Mucosa of rectum (tissue), 2 donors: ENCODE measurements around the gene PPP2R1A.
"Not testable (repeated sequence)": the region's sequence is repeated elsewhere in the genome, so short reads cannot be mapped to it uniquely, and the experiment has no call there.

Experiments used
- H3K27ac ChIP-seq, 2 donors: one replicate each; pipeline ENCODE4 v1.7.0; 2013; ENCODE audit warnings: inconsistent platforms in 2 of 2, low read depth in 2 of 2, low read length in 2 of 2
- H3K27me3 ChIP-seq, 2 donors: one replicate each; pipeline ENCODE4 v1.7.0; 2013; ENCODE audit warnings: low read length in 2 of 2; ENCODE audit not compliant: control insufficient read depth in 2 of 2, insufficient read depth in 2 of 2
- H3K36me3 ChIP-seq, 2 donors: one replicate each; pipeline ENCODE4 v1.7.0; 2013; ENCODE audit warnings: low read length in 2 of 2; ENCODE audit not compliant: control insufficient read depth in 2 of 2, insufficient read depth in 2 of 2
- H3K4me1 ChIP-seq, 2 donors: one replicate each; pipeline ENCODE4 v1.7.0; 2013; ENCODE audit warnings: low read length in 2 of 2, mild to moderate bottlenecking in 1 of 2; ENCODE audit not compliant: control insufficient read depth in 2 of 2, insufficient read depth in 2 of 2
- H3K4me3 ChIP-seq, 2 donors: one replicate each; pipeline ENCODE4 v1.7.0; 2013; ENCODE audit warnings: low read length in 2 of 2
- H3K9ac ChIP-seq, 2 donors: one replicate each; pipeline ENCODE4 v1.7.0; 2013; ENCODE audit warnings: low read length in 2 of 2, low read depth in 1 of 2, mild to moderate bottlenecking in 1 of 2
- H3K9me3 ChIP-seq, 2 donors: one replicate each; pipeline ENCODE4 v1.7.0; 2013; ENCODE audit warnings: low read length in 2 of 2; ENCODE audit not compliant: control insufficient read depth in 2 of 2
- donor health status: healthy.
- donor health status: Normal muscosa, but diverticular disease.

PPP2R1A gene

GRCh38 chr19:52200044-52200443 lies 10.2 kb downstream of the PPP2R1A start:
- Histone ChIP-seq H3K9ac (no peak overlapping the region), H3K27me3 (no peaks in the 10 kb centered on the region), H3K36me3 (peaks cover 67 to 82% of the 10 kb centered on the region in 2 donors), H3K27ac (no peak overlapping the region), H3K4me3 (no peak overlapping the region), H3K4me1 (no peaks in the 10 kb centered on the region), H3K9me3 (no peaks in the 10 kb centered on the region)

- H3K4me3 ChIP-seq, H3K27ac ChIP-seq, H3K9me3 ChIP-seq, H3K4me1 ChIP-seq, H3K27me3 ChIP-seq, H3K9ac ChIP-seq: not testable (repeated sequence)
- peaks cover 68 to 82% of the 10 kb centered on the region in 2 donors for H3K36me3 ChIP-seq
Measured at GRCh38 chr19:52200755-52201391, 11.0 kb downstream of the PPP2R1A start.

- no peak overlapping the region for H3K4me3 ChIP-seq
- no peak overlapping the region for H3K27ac ChIP-seq
- no peaks in the 10 kb centered on the region for H3K27me3 ChIP-seq
- H3K36me3 ChIP-seq, result peaks cover 79 to 91% of the 10 kb centered on the region in 2 donors
- no peaks in the 10 kb centered on the region for H3K9me3 ChIP-seq
- no peaks in the 10 kb centered on the region for H3K4me1 ChIP-seq
- H3K9ac ChIP-seq, result no peak overlapping the region
Measured at GRCh38 chr19:52206481-52206880, 16.6 kb downstream of the PPP2R1A start.

- H3K9ac ChIP-seq, result no peak overlapping the region
- H3K4me3 ChIP-seq, result no peak overlapping the region
- no peaks in the 10 kb centered on the region for H3K27me3 ChIP-seq
- H3K9me3 ChIP-seq, result no peaks in the 10 kb centered on the region
- peaks cover 78 to 90% of the 10 kb centered on the region in 2 donors for H3K36me3 ChIP-seq
- H3K4me1 ChIP-seq, result no peaks in the 10 kb centered on the region
- no peak overlapping the region for H3K27ac ChIP-seq
Measured at GRCh38 chr19:52211203-52211602, 21.4 kb downstream of the PPP2R1A start.

GRCh38 chr19:52211926-52212571 lies 22.2 kb downstream of the PPP2R1A start:
- Histone ChIP-seq H3K4me3 (no peak overlapping the region), H3K36me3 (peaks cover 78 to 89% of the 10 kb centered on the region in 2 donors)

GRCh38 chr19:52212572-52213255 lies 22.9 kb downstream of the PPP2R1A start:
- Histone ChIP-seq H3K27ac (no peak overlapping the region), H3K4me3 (no peak overlapping the region), H3K27me3 (no peaks in the 10 kb centered on the region), H3K36me3 (peaks cover 76 to 89% of the 10 kb centered on the region in 2 donors), H3K9ac (no peak overlapping the region), H3K9me3 (no peaks in the 10 kb centered on the region), H3K4me1 (no peaks in the 10 kb centered on the region)

More at GRCh38 chr19:52211926-52212571, 22.2 kb downstream of the PPP2R1A start:
- H3K27me3 ChIP-seq, result no peaks in the 10 kb centered on the region
- H3K4me1 ChIP-seq, result no peaks in the 10 kb centered on the region
- H3K9ac ChIP-seq, result no peak overlapping the region
- no peaks in the 10 kb centered on the region for H3K9me3 ChIP-seq
- H3K27ac ChIP-seq, result no peak overlapping the region

- Histone ChIP-seq H3K27ac (no peak overlapping the region), H3K9ac (no peak overlapping the region), H3K9me3 (no peaks in the 10 kb centered on the region), H3K27me3 (no peaks in the 10 kb centered on the region), H3K4me3 (no peak overlapping the region), H3K4me1 (no peaks in the 10 kb centered on the region), H3K36me3 (peaks cover 81 to 93% of the 10 kb centered on the region in 2 donors)
Measured at GRCh38 chr19:52214241-52214640, 24.4 kb downstream of the PPP2R1A start.

GRCh38 chr19:52216401-52216800 lies 26.5 kb downstream of the PPP2R1A start:
- no peak overlapping the region for H3K9ac ChIP-seq
- no peaks in the 10 kb centered on the region for H3K4me1 ChIP-seq
- H3K27ac ChIP-seq, result no peak overlapping the region
- no peak overlapping the region for H3K4me3 ChIP-seq
- no peaks in the 10 kb centered on the region for H3K9me3 ChIP-seq
- H3K36me3 ChIP-seq, result peaks cover 89 to 97% of the 10 kb centered on the region in 2 donors
- no peaks in the 10 kb centered on the region for H3K27me3 ChIP-seq

- H3K4me3 ChIP-seq, result no peak overlapping the region
- no peaks in the 10 kb centered on the region for H3K9me3 ChIP-seq
- H3K27ac ChIP-seq, result no peak overlapping the region
- H3K27me3 ChIP-seq, result no peaks in the 10 kb centered on the region
- peaks cover 88 to 97% of the 10 kb centered on the region in 2 donors for H3K36me3 ChIP-seq
- H3K9ac ChIP-seq, result no peak overlapping the region
- no peaks in the 10 kb centered on the region for H3K4me1 ChIP-seq
Measured at GRCh38 chr19:52217576-52217975, 27.7 kb downstream of the PPP2R1A start.

GRCh38 chr19:52219611-52220010 lies 29.8 kb downstream of the PPP2R1A start:
- Histone ChIP-seq H3K36me3 (peaks cover 90 to 97% of the 10 kb centered on the region in 2 donors), H3K9ac (no peak overlapping the region), H3K4me1 (no peaks in the 10 kb centered on the region), H3K27me3 (no peaks in the 10 kb centered on the region), H3K9me3 (no peaks in the 10 kb centered on the region), H3K4me3 (no peak overlapping the region), H3K27ac (no peak overlapping the region)
